Measurements from ENCODE around the gene GIGYF1. TPM values are rescaled to one million over a fixed set of nuclear protein-coding genes. Genes with fewer than 3 reads are reported as not detected.

Gene GIGYF1
- total and polyA plus RNA-seq, 4 donors: 19.0 to 41.6 (median 33.8) TPM

- TF ChIP-seq CTCF (IDR thresholded peaks at IDR 0.05; ENCODE audit: control extremely low read depth, extremely low read depth): no peak
- ATAC-seq (ENCODE audit: insufficient read depth, low FRiP score) (no peak), DNase-seq (no peak)
- Histone ChIP-seq H3K4me1 (ENCODE audit: control insufficient read depth in 5 of 5, insufficient read depth in 5 of 5, low read length in 5 of 5) (peaks cover 4 to 22% (median 11%) of the 10 kb centered on the region in 5 donors), H3K36me3 (ENCODE audit: control insufficient read depth in 4 of 4, insufficient read depth in 4 of 4, low read length in 4 of 4) (peaks cover 8 to 55% (median 24%) of the 10 kb centered on the region in 4 donors), H3K27me3 (ENCODE audit: control insufficient read depth in 3 of 3, insufficient read depth in 3 of 3, low read length in 2 of 3) (no peaks in the 10 kb centered on the region), H3K9ac (ENCODE audit: insufficient read depth in 1 of 2, low read length in 2 of 2) (no peak overlapping the region), H3K27ac (ENCODE audit: low read depth in 1 of 2, low read length in 1 of 2) (no peak overlapping the region), H3K4me3 (no peak overlapping the region), H3K9me3 (ENCODE audit: control insufficient read depth in 4 of 4, insufficient read depth in 3 of 4, low read length in 3 of 4) (no peaks in the 10 kb centered on the region)
- WGBS, 2 donors: 82 to 96% methylated on average over 16 of the region's 16 CpGs
Measured at GRCh38 chr7:100688326-100688860, 5.7 kb downstream of the GIGYF1 start.

GRCh38 chr7:100687751-100688300, 6.2 kb downstream of the GIGYF1 start:
- no peak overlapping the region for H3K9ac ChIP-seq (ENCODE audit: insufficient read depth in 1 of 2, low read length in 2 of 2)
- no peak for TF ChIP-seq CTCF (IDR thresholded peaks at IDR 0.05; ENCODE audit: control extremely low read depth, extremely low read depth)
- H3K4me3 ChIP-seq: no peak overlapping the region
- 80 to 87% methylated on average over 21 to 25 of the region's 25 CpGs for WGBS, 2 donors
- peaks cover 10 to 61% (median 26%) of the 10 kb centered on the region in 4 donors for H3K36me3 ChIP-seq (ENCODE audit: control insufficient read depth in 4 of 4, insufficient read depth in 4 of 4, low read length in 4 of 4)
- no peak overlapping the region for H3K27ac ChIP-seq (ENCODE audit: low read depth in 1 of 2, low read length in 1 of 2)
- peaks cover 4 to 18% (median 11%) of the 10 kb centered on the region in 5 donors for H3K4me1 ChIP-seq (ENCODE audit: control insufficient read depth in 5 of 5, insufficient read depth in 5 of 5, low read length in 5 of 5)
- no peaks in the 10 kb centered on the region for H3K27me3 ChIP-seq (ENCODE audit: control insufficient read depth in 3 of 3, insufficient read depth in 3 of 3, low read length in 2 of 3)
- no peaks in the 10 kb centered on the region for H3K9me3 ChIP-seq (ENCODE audit: control insufficient read depth in 4 of 4, insufficient read depth in 3 of 4, low read length in 3 of 4)
- DNase-seq (no peak), ATAC-seq (ENCODE audit: insufficient read depth, low FRiP score) (no peak)

- ATAC-seq (ENCODE audit: insufficient read depth, low FRiP score): no peak
- no peak for DNase-seq
- Histone ChIP-seq H3K4me1 (ENCODE audit: control insufficient read depth in 5 of 5, insufficient read depth in 5 of 5, low read length in 5 of 5) (peaks cover under 1 to 13% (median 7%) of the 10 kb centered on the region in 5 donors), H3K36me3 (ENCODE audit: control insufficient read depth in 4 of 4, insufficient read depth in 4 of 4, low read length in 4 of 4) (peaks cover 10 to 66% (median 26%) of the 10 kb centered on the region in 4 donors), H3K27ac (ENCODE audit: low read depth in 1 of 2, low read length in 1 of 2) (no peak overlapping the region), H3K4me3 (no peak overlapping the region), H3K27me3 (ENCODE audit: control insufficient read depth in 3 of 3, insufficient read depth in 3 of 3, low read length in 2 of 3) (no peaks in the 10 kb centered on the region), H3K9me3 (ENCODE audit: control insufficient read depth in 4 of 4, insufficient read depth in 3 of 4, low read length in 3 of 4) (no peaks in the 10 kb centered on the region), H3K9ac (ENCODE audit: insufficient read depth in 1 of 2, low read length in 2 of 2) (no peak overlapping the region)
- TF ChIP-seq CTCF (IDR thresholded peaks at IDR 0.05; ENCODE audit: control extremely low read depth, extremely low read depth): no peak
- 91 to 92% methylated on average over 22 of the region's 22 CpGs for WGBS, 2 donors
Measured at GRCh38 chr7:100687261-100687660, 6.8 kb downstream of the GIGYF1 start.
